HepG2 (cell line): ENCODE results near the gene GARS1. TPM values are rescaled to one million over a fixed set of nuclear protein-coding genes. Genes with fewer than 3 reads are reported as not detected.

Experiments used
- ATAC-seq: fragments of 200-7000 bp; cut with Tn5 transposase; 3 replicates; pipeline ENCODE4 v1.9.1; 2020; ENCODE audit warnings: mild to moderate bottlenecking, moderate library complexity
- BruUV-seq: library from RNA; stranded (reverse); fragments of 400-500 nt; replicated peaks from 2 replicates; lab custom pipeline; 2021; lab: Mats Ljungman, UMichigan
- CTCF ChIA-PET: fragments of 300-600 bp; formaldehyde crosslinking; extraction: SDS; loops from one replicate; lab custom pipeline; 2021; ENCODE audit warnings: low total read pairs, inconsistent platforms, low intra/inter-chr PET ratio; lab: Yijun Ruan, JAX
- POLR2A ChIA-PET: fragments of 350-600 bp; sonication (Branson Sonifier 250); formaldehyde crosslinking; loops from one replicate; lab custom pipeline; 2020; ENCODE audit warnings: antibody characterized with exemption, inconsistent platforms; lab: Yijun Ruan, JAX
- DNase-seq: peaks from one replicate; pipeline ENCODE4 v3.0.0-alpha.2; 2015; ENCODE audit warnings: low spot score
- FAIRE-seq: peaks from 3 replicates; lab custom pipeline; 2011; peaks lifted over from hg19 to GRCh38; lab: Jason Lieb, UNC
- H2AFZ ChIP-seq: one replicate; pipeline ENCODE4 v1.6.1; 2011; ENCODE audit warnings: low read length, inconsistent platforms
- H3K27ac ChIP-seq: fragments of 300-600 bp; 3 replicates; pipeline ENCODE4 v1.8.0; 2011; ENCODE audit warnings: mixed run types, mild to moderate bottlenecking, mixed read lengths, low read length, inconsistent platforms; ENCODE audit not compliant: insufficient read depth; ENCODE audit errors: extremely low read length
- H3K27me3 ChIP-seq, 2 experiments: fragments of 200-600 bp in 1 of 2; 2 replicates in 1 of 2; 3 replicates in 1 of 2; pipeline versions ENCODE4 v1.6.0 to v1.8.0; 2011; ENCODE audit warnings: low read length in 2 of 2, mild to moderate bottlenecking in 2 of 2, moderate library complexity in 2 of 2, inconsistent platforms in 1 of 2; ENCODE audit not compliant: insufficient read depth in 2 of 2, control insufficient read depth in 1 of 2
- H3K36me3 ChIP-seq, 2 experiments: fragments of 200-600 bp in 1 of 2; replicated peaks in 1 of 2; 2 replicates in 1 of 2; 3 replicates in 1 of 2; pipeline versions ENCODE4 v1.5.1 to v1.8.0; 2011; ENCODE audit warnings: low read length in 2 of 2, inconsistent platforms in 1 of 2; ENCODE audit not compliant: insufficient read depth in 2 of 2, control insufficient read depth in 1 of 2
- H3K4me1 ChIP-seq: 2 replicates; pipeline ENCODE4 v1.5.1; 2012; ENCODE audit warnings: low read length, inconsistent platforms; ENCODE audit not compliant: insufficient read depth
- H3K4me2 ChIP-seq: 2 replicates; pipeline ENCODE4 v1.6.0; 2011; ENCODE audit warnings: low read depth, low read length, inconsistent platforms
- H3K4me3 ChIP-seq, 3 experiments: fragments of 200-600 bp in 1 of 3; sonication (generic), shearing (Covaris generic) in 1 of 3; replicated peaks in 1 of 3; 2 replicates each; pipeline ENCODE4 v1.5.1; 2011 to 2016; ENCODE audit warnings: low read length in 3 of 3, inconsistent platforms in 2 of 3, low read depth in 2 of 3, mild to moderate bottlenecking in 2 of 3, control low read depth in 1 of 3, mixed read lengths in 1 of 3; ENCODE audit not compliant: insufficient read depth in 1 of 3
- H3K79me2 ChIP-seq: one replicate; pipeline ENCODE4 v1.6.1; 2011; ENCODE audit warnings: low read length, inconsistent platforms; ENCODE audit not compliant: insufficient read depth
- H3K9ac ChIP-seq: 2 replicates; pipeline ENCODE4 v1.6.0; 2011; ENCODE audit warnings: mild to moderate bottlenecking, low read depth, low read length, inconsistent platforms; ENCODE audit not compliant: insufficient read depth
- H3K9me3 ChIP-seq: 2 replicates; pipeline ENCODE4 v1.5.1; 2012; ENCODE audit warnings: mild to moderate bottlenecking, low read length
- H4K20me1 ChIP-seq: 2 replicates; pipeline ENCODE4 v1.6.0; 2011; ENCODE audit warnings: inconsistent platforms, mild to moderate bottlenecking, low read length, moderate library complexity; ENCODE audit not compliant: insufficient read depth
- FOXM1 ChIP-seq: sonication (generic); formaldehyde crosslinking; IDR thresholded peaks from 2 replicates; pipeline ENCODE4 v1.5.0; 2020; ENCODE audit warnings: missing genetic modification reagents
- KIAA2018 ChIP-seq: sonication (generic); formaldehyde crosslinking; IDR thresholded peaks from 2 replicates; pipeline ENCODE4 v1.5.0; 2020; ENCODE audit warnings: mild to moderate bottlenecking, missing genetic modification reagents, borderline replicate concordance
- MAFK ChIP-seq, 2 experiments: IDR thresholded peaks in 1 of 2; conservative IDR thresholded peaks in 1 of 2; 2 replicates each; pipeline ENCODE4 v1.6.1; 2011; ENCODE audit warnings: improper control_type of control experiment in 2 of 2, low read length in 2 of 2
- NCOA1 ChIP-seq: sonication (generic); formaldehyde crosslinking; IDR thresholded peaks from 2 replicates; pipeline ENCODE4 v1.9.0; 2021; ENCODE audit warnings: missing genetic modification reagents
- NFAT5 ChIP-seq: sonication (generic); formaldehyde crosslinking; IDR thresholded peaks from 2 replicates; pipeline ENCODE4 v1.4.0; 2020; ENCODE audit warnings: missing genetic modification reagents
- SKI ChIP-seq: fragments of 450-650 bp; IDR thresholded peaks from one replicate; pipeline ENCODE4 v1.6.1; 2018; ENCODE audit warnings: mild to moderate bottlenecking; ENCODE audit not compliant: partially characterized antibody
- ZEB1 ChIP-seq: IDR thresholded peaks from 2 replicates; pipeline ENCODE4 v1.6.1; 2012; ENCODE audit warnings: mild to moderate bottlenecking, low read depth, inconsistent platforms; ENCODE audit not compliant: insufficient replicate concordance
- ZFP82 ChIP-seq: sonication (generic); formaldehyde crosslinking; IDR thresholded peaks from 2 replicates; pipeline ENCODE4 v1.5.1; 2020; ENCODE audit warnings: mild to moderate bottlenecking, missing genetic modification reagents, borderline replicate concordance
- ZNF713 ChIP-seq: sonication (generic); formaldehyde crosslinking; IDR thresholded peaks from 2 replicates; pipeline ENCODE4 v1.4.0; 2020; ENCODE audit warnings: mild to moderate bottlenecking, missing genetic modification reagents
- WGBS: methylation state at CpG from one replicate; pipeline ENCODE4 v1.1.6; 2017; ENCODE audit warnings: low lambda C conversion rate; 5-methylcytosine and 5-hydroxymethylcytosine counted together
- in situ Hi-C: cut with HindIII; loops from 2 replicates; pipeline ENCODE4 v1.10.0; 2017; ENCODE audit warnings: low pct_unique_long_range_greater_than_20kb; ENCODE audit not compliant: extremely low pct_ligation_motif_present
- intact Hi-C: fragments of 100-400 bp; cut with micrococcal nuclease; formaldehyde crosslinking; loops from one replicate; pipeline ENCODE4 v1.10.0; 2022; ENCODE audit not compliant: unreplicated experiment
- polyA plus RNA-seq, 8 experiments: library from polyadenylated mRNA; depleted of rRNA in 3 of 8; stranded (reverse) in 7 of 8; unstranded in 1 of 8; fragments of >200 nt; fragmentation: Illumina TruSeq in 4 of 8; extraction: Trizol in 4 of 8; gene quantifications; 2 replicates each; pipeline versions ENCODE4 v1.2.1 to v1.2.3, GENCODE V29; 2011 to 2016; ENCODE audit warnings: low read depth in 4 of 8, missing spikeins in 1 of 8, mixed read lengths in 1 of 8; ENCODE audit not compliant: insufficient read depth in 1 of 8
- total RNA-seq, 5 experiments: library from RNA; depleted of rRNA; stranded (reverse); fragments of >200 nt; fragmentation: Illumina TruSeq; extraction: Trizol; gene quantifications; 2 replicates each; pipeline ENCODE4 v1.2.3, GENCODE V29; 2016; ENCODE audit warnings: low read depth in 1 of 5

GARS1 gene
- total and polyA plus RNA-seq, 2 of the 13 experiments (the other 11 are each of a cell fraction or from before 2014, with no cell fraction given) = 140 to 460 TPM

- Histone ChIP-seq H3K9ac (no peak overlapping the region), H3K9me3 (no peaks in the 10 kb centered on the region), H3K4me2 (no peak overlapping the region), H3K4me1 (peaks cover 11% of the 10 kb centered on the region), H3K79me2 (no peaks in the 10 kb centered on the region), H3K36me3 (no peaks in the 10 kb centered on the region), H3K4me3 (no peak overlapping the region), H3K27me3 (0 out of 5 replicates have a peak, but pooled peaks cover 0 to 1% of the 10 kb centered on the region in 2 experiments), H2AFZ (no peak overlapping the region), H4K20me1 (no peaks in the 10 kb centered on the region), H3K27ac (no peak overlapping the region)
- in situ Hi-C loops = no loop called here
- intact Hi-C loops = no loop called here
- no peak for DNase-seq
- WGBS = 43% methylated on average over 9 of the region's 10 CpGs
- peak; percentile 17 for ATAC-seq
- ChIA-PET CTCF (no interaction called here), POLR2A (no interaction called here)
- FAIRE-seq = no peak
- BruUV-seq = no TSS peak
- TF ChIP-seq NFAT5 (CRISPR knock-in tag) = no peak
- TF ChIP-seq ZFP82 = no peak
- TF ChIP-seq ZNF713 (CRISPR knock-in tag) = no peak
- TF ChIP-seq KIAA2018 = no peak
- TF ChIP-seq MAFK (conservative IDR thresholded peaks at IDR 0.05 in 1 of 2, IDR thresholded peaks at IDR 0.05 in 1 of 2; ENCODE audit: low read length in 2 of 2) = no peak
- TF ChIP-seq SKI = no peak
- TF ChIP-seq ZEB1 = no peak
- no peak for TF ChIP-seq NCOA1 (CRISPR knock-in tag)
- TF ChIP-seq FOXM1 = no peak
Measured at GRCh38 chr7:30647589-30648364, 53.1 kb downstream of the GARS1 start.
